OCI-LY7 (cell line): ENCODE results near the gene NHP2.

Source experiments
- EZH2phosphoT487 ChIP-seq: fragments of 200-600 bp; sonication (generic); IDR thresholded peaks from 2 replicates; pipeline ENCODE4 v1.6.1; 2018; ENCODE audit warnings: low read depth, borderline replicate concordance, mild to moderate bottlenecking, mixed run types, antibody characterized with exemption, low read length, moderate library complexity, mixed read lengths
- TF ChIP-seq, protein P1 (sequence below): fragments of 200-600 bp; sonication (generic); conservative IDR thresholded peaks from 2 replicates; pipeline ENCODE4 v1.5.1; 2014; ENCODE audit warnings: mild to moderate bottlenecking, antibody characterized with exemption, low read length, moderate library complexity, mixed read lengths

DNA sequence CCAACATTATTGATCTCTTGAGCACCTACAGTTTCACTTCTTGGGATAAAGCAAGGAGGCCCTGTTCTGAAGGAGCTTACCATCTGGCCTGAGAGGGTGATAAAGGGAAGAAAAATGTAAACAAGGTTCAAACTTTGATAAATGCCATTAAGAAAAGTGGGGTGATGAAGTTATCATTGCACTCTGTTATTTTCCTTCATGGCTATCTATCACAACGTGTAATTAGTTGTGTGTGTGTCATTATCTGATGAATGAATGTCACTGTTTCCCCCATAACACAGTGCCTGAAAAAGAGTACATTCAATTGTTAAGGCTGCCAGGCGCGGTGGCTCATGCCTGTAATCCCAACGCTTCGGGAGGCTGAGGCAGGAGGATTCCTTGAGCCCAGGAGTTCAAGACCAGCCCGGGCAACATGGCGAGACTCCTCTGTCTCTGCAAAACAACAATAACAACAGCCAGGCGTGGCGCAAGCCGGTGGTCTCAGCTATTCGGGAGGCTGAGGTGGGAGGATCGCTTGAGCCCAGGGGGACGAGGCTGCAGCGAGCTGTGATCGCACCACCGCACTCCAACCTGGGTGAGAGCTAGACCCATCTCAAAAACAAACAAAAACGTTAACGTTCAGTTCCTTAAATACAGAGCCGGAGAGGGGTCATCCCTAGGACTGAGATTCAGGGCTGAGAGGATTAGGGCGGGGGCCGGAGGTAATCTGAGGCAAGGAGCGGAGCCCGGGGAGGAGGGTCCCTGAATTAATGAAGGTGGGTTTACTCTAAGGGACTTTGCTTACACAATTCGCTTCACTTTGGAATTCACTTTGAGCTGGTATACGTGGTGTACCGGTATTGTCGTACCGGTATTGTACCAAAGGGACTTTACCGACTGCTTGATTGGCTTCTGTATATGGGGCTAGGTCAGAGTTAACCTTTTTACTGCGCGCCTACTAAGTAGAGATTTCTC, 917 bp downstream of the NHP2 start:
- TF ChIP-seq, protein P1, sequence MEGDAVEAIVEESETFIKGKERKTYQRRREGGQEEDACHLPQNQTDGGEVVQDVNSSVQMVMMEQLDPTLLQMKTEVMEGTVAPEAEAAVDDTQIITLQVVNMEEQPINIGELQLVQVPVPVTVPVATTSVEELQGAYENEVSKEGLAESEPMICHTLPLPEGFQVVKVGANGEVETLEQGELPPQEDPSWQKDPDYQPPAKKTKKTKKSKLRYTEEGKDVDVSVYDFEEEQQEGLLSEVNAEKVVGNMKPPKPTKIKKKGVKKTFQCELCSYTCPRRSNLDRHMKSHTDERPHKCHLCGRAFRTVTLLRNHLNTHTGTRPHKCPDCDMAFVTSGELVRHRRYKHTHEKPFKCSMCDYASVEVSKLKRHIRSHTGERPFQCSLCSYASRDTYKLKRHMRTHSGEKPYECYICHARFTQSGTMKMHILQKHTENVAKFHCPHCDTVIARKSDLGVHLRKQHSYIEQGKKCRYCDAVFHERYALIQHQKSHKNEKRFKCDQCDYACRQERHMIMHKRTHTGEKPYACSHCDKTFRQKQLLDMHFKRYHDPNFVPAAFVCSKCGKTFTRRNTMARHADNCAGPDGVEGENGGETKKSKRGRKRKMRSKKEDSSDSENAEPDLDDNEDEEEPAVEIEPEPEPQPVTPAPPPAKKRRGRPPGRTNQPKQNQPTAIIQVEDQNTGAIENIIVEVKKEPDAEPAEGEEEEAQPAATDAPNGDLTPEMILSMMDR, result no peak
- TF ChIP-seq EZH2phosphoT487, result no peak
